Loucy (cell line): ENCODE results near the gene CRACR2A.

Experiments used
- H2AFZ ChIP-seq: fragments of 200-600 bp; sonication (generic); 2 replicates; pipeline ENCODE4 v1.6.0; 2016; ENCODE audit warnings: antibody characterized with exemption, mild to moderate bottlenecking, low read length, moderate library complexity
- H3F3A ChIP-seq: fragments of 200-600 bp; 2 replicates; pipeline ENCODE4 v1.6.0; 2016; ENCODE audit warnings: antibody characterized with exemption, low read depth, mild to moderate bottlenecking
- H3K27me3 ChIP-seq: fragments of 200-600 bp; sonication (generic); 2 replicates; pipeline ENCODE4 v1.6.1; 2014; ENCODE audit warnings: low read length, mild to moderate bottlenecking; ENCODE audit not compliant: insufficient read depth, poor library complexity, severe bottlenecking
- H3K36me3 ChIP-seq: fragments of 200-600 bp; sonication (generic); 2 replicates; pipeline ENCODE4 v1.6.1; 2016; ENCODE audit warnings: low read length; ENCODE audit not compliant: insufficient read depth
- H3K4me1 ChIP-seq: fragments of 200-600 bp; sonication (generic); 2 replicates; pipeline ENCODE4 v1.5.1; 2014; ENCODE audit warnings: low read length, mild to moderate bottlenecking; ENCODE audit not compliant: insufficient read depth, poor library complexity, severe bottlenecking
- H3K4me2 ChIP-seq: fragments of 200-600 bp; sonication (generic); 2 replicates; pipeline ENCODE4 v1.6.0; 2014; ENCODE audit warnings: antibody characterized with exemption, low read length, low read depth, mild to moderate bottlenecking; ENCODE audit not compliant: poor library complexity, severe bottlenecking
- H3K4me3 ChIP-seq: fragments of 200-600 bp; sonication (generic); 2 replicates; pipeline ENCODE4 v1.5.1; 2014; ENCODE audit warnings: low read length, mild to moderate bottlenecking, mixed read lengths; ENCODE audit not compliant: poor library complexity, severe bottlenecking
- H3K79me2 ChIP-seq: fragments of 200-600 bp; sonication (generic); 2 replicates; pipeline ENCODE4 v1.6.1; 2014; ENCODE audit warnings: low read length; ENCODE audit not compliant: insufficient read depth
- H3K9ac ChIP-seq: fragments of 200-600 bp; sonication (generic); 2 replicates; pipeline ENCODE4 v1.6.0; 2014; ENCODE audit warnings: mild to moderate bottlenecking, low read depth, low read length, moderate library complexity; ENCODE audit not compliant: poor library complexity, severe bottlenecking
- H3K9me2 ChIP-seq: fragments of 200-600 bp; sonication (generic); replicated peaks from 2 replicates; pipeline ENCODE4 v1.6.1; 2016; ENCODE audit warnings: low read depth, low read length, mixed read lengths
- H3K9me3 ChIP-seq: fragments of 200-600 bp; sonication (generic); 2 replicates; pipeline ENCODE4 v1.6.1; 2014; ENCODE audit warnings: mild to moderate bottlenecking, antibody characterized with exemption, low read length, low read depth; ENCODE audit not compliant: insufficient read depth
- H4K20me1 ChIP-seq: fragments of 200-600 bp; sonication (generic); 2 replicates; pipeline ENCODE4 v1.6.0; 2014; ENCODE audit warnings: antibody characterized with exemption, low read length, mild to moderate bottlenecking; ENCODE audit not compliant: insufficient read depth, poor library complexity, severe bottlenecking
- EZH2phosphoT487 ChIP-seq: fragments of 200-600 bp; IDR thresholded peaks from 2 replicates; pipeline ENCODE4 v1.6.1; 2018; ENCODE audit warnings: antibody characterized with exemption, mild to moderate bottlenecking, moderate library complexity, borderline replicate concordance
- TF ChIP-seq, protein P1 (sequence below): fragments of 200-600 bp; sonication (generic); conservative IDR thresholded peaks from 2 replicates; pipeline ENCODE4 v1.5.1; 2014; ENCODE audit warnings: mild to moderate bottlenecking, antibody characterized with exemption, low read length

The CRACR2A gene

DNA sequence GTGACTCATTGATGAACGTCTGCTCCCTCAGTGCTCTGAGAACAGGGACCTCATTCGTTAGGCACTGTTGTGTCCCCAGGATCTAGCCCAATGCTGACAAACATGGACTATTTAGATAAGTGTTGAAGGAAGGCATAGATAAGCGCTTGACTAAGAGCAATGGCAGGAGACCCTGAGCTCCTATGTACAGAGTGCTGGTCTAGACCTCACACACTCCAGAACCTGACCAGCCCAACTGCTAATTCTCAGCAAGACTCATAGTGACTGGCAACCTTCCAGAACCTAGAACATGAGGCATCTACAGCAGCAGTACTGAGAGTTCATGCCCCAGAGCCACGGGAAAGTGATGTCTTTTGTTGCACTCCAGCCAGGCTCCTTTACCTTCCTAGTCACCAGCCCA is 69.2 kb downstream of the CRACR2A start:
- no peaks in the 10 kb centered on the region for H3K9me3 ChIP-seq

DNA sequence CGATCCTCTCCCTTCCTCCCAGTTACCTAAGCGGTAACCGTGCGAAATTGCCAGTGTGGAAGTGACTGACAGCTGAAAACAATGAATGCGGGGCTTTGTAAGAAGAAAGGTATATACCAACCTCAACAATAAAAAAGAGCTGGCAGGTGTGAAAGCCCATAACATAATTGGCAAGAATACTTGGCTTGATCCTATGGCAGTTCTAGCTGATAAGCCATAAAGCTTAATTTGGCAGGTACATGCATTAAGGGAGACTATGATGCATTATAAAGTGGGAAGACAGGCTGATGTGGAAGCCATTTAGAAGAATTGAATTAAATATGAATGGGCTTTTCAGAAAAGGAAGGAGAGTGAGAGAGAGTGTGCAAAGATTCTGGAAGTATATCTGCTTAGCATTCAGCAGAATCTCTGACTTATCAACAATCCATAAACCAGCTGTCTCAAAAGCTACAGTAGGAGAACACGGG is 71.3 kb downstream of the CRACR2A start:
- TF ChIP-seq, protein P1, sequence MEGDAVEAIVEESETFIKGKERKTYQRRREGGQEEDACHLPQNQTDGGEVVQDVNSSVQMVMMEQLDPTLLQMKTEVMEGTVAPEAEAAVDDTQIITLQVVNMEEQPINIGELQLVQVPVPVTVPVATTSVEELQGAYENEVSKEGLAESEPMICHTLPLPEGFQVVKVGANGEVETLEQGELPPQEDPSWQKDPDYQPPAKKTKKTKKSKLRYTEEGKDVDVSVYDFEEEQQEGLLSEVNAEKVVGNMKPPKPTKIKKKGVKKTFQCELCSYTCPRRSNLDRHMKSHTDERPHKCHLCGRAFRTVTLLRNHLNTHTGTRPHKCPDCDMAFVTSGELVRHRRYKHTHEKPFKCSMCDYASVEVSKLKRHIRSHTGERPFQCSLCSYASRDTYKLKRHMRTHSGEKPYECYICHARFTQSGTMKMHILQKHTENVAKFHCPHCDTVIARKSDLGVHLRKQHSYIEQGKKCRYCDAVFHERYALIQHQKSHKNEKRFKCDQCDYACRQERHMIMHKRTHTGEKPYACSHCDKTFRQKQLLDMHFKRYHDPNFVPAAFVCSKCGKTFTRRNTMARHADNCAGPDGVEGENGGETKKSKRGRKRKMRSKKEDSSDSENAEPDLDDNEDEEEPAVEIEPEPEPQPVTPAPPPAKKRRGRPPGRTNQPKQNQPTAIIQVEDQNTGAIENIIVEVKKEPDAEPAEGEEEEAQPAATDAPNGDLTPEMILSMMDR, result no peak
- no peak for TF ChIP-seq EZH2phosphoT487
- H3K9ac ChIP-seq, result no peak overlapping the region
- no peak overlapping the region for H2AFZ ChIP-seq
- H3K9me2 ChIP-seq, result no peaks in the 10 kb centered on the region
- no peaks in the 10 kb centered on the region for H3F3A ChIP-seq
- H3K4me1 ChIP-seq, result no peaks in the 10 kb centered on the region
- no peak overlapping the region for H3K4me3 ChIP-seq
- H3K79me2 ChIP-seq, result no peaks in the 10 kb centered on the region
- peaks cover 47% of the 10 kb centered on the region; the same call in 1 of the 2 replicates for H3K36me3 ChIP-seq
- no peaks in the 10 kb centered on the region for H4K20me1 ChIP-seq
- H3K27me3 ChIP-seq, result no peaks in the 10 kb centered on the region
- H3K9me3 ChIP-seq, result no peaks in the 10 kb centered on the region
- no peak overlapping the region for H3K4me2 ChIP-seq

More for the DNA sequence above, 69.2 kb downstream of the CRACR2A start:
- no peaks in the 10 kb centered on the region for H4K20me1 ChIP-seq
- no peak overlapping the region for H3K4me2 ChIP-seq
- no peaks in the 10 kb centered on the region for H3K9me2 ChIP-seq
- H3K4me3 ChIP-seq, result no peak overlapping the region
- TF ChIP-seq, protein P1, result no peak
- no peaks in the 10 kb centered on the region for H3K79me2 ChIP-seq
- H3K4me1 ChIP-seq, result no peaks in the 10 kb centered on the region
- H2AFZ ChIP-seq, result no peak overlapping the region
- peaks cover 27% of the 10 kb centered on the region; the same call in 1 of the 2 replicates for H3K36me3 ChIP-seq
- no peak overlapping the region for H3K9ac ChIP-seq
- no peaks in the 10 kb centered on the region for H3K27me3 ChIP-seq
- H3F3A ChIP-seq, result no peaks in the 10 kb centered on the region

DNA sequence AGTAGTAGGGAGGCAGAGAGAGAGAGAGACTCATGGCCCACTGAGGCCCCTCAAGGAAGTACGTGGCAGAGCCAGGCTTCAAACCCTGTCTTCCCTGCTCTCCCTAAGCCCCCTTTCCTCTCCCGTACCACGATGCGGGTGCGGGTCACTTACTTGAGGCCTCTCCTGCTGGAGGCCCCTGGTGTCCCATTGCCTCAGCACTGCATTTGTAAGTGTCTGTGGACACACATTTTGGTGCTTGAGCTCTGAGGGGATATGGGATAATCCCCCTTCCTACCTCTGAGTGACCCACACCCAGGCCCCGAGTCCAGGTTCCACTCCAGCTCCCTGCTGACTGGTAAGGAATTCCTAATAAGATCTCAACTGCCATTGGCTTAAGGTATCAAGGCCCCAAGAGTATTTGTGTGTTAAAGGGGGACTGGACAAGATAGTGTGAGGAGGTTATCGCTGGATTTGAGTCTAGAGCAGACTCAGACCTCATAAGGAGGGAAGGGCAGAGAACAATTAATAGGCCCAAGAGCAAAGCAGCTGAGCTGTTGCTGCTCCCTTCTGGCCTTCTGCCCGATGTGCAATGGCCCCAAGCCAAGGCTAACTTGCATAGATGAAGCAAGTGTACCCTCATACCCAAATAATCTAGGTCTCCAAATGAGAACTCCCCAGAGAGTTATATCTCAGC is 71.9 kb downstream of the CRACR2A start:
- H3K79me2 ChIP-seq, result no peaks in the 10 kb centered on the region
- H3F3A ChIP-seq, result no peaks in the 10 kb centered on the region
- H2AFZ ChIP-seq, result no peak overlapping the region
- no peaks in the 10 kb centered on the region for H3K9me3 ChIP-seq
- no peak for TF ChIP-seq EZH2phosphoT487
- TF ChIP-seq, protein P1, result no peak
- no peaks in the 10 kb centered on the region for H4K20me1 ChIP-seq
- no peak overlapping the region for H3K4me2 ChIP-seq
- H3K9ac ChIP-seq, result no peak overlapping the region
- H3K9me2 ChIP-seq, result no peaks in the 10 kb centered on the region
- H3K27me3 ChIP-seq, result no peaks in the 10 kb centered on the region
- no peak overlapping the region for H3K4me3 ChIP-seq
- peaks cover 47% of the 10 kb centered on the region; the same call in 1 of the 2 replicates for H3K36me3 ChIP-seq
- no peaks in the 10 kb centered on the region for H3K4me1 ChIP-seq
